SK-N-MC (cell line): ENCODE measurements around the gene TOX2.

Source experiments
- EZH2 ChIP-seq: fragments of 200-600 bp; sonication (generic); IDR thresholded peaks from one replicate; pipeline ENCODE4 v1.6.1; 2017; ENCODE audit warnings: antibody characterized with exemption
- FOXP2 ChIP-seq: optimal IDR thresholded peaks from 2 replicates; pipeline ENCODE3; 2011; ENCODE audit warnings: mild to moderate bottlenecking, moderate library complexity; ENCODE audit not compliant: insufficient read depth; ENCODE audit errors: extremely low read length, control extremely low read depth
- POLR2AphosphoS5 ChIP-seq: IDR thresholded peaks from 2 replicates; pipeline ENCODE4 v1.6.1; 2012; ENCODE audit warnings: mild to moderate bottlenecking, low read depth, low read length, borderline replicate concordance

- TF ChIP-seq POLR2AphosphoS5 (no peak), EZH2 (no peak), FOXP2 (no peak)
Measured at GRCh38 chr20:44098657-44099056, 184.0 kb downstream of the TOX2 start.
